ENCODE results near the gene STEAP1B. TPM values are rescaled to one million over a fixed set of nuclear protein-coding genes. Genes with fewer than 3 reads are reported as not detected.
A peak's percentile ranks its signal among the peaks of the same experiment; 100 is the strongest.
"Not testable (repeated sequence)": the region's sequence is repeated elsewhere in the genome, so short reads cannot be mapped to it uniquely, and the experiment has no call there.

Gene STEAP1B
- 10 to 100 TPM; 11.3 TPM for total RNA-seq
- polyA plus RNA-seq (ENCODE audit: insufficient read depth, low read depth, low replicate concordance): 7.4 TPM
- long read RNA-seq, donor 1, partial matches to known transcripts: 988 of 988 reads
- long read RNA-seq, donor 1, other reads (novel, unspliced or antisense): 0 of 988 reads
- long read RNA-seq, donor 2, partial matches to known transcripts: 0 of 2 reads
- long read RNA-seq, donor 2, other reads (novel, unspliced or antisense): 0 of 2 reads

DNA sequence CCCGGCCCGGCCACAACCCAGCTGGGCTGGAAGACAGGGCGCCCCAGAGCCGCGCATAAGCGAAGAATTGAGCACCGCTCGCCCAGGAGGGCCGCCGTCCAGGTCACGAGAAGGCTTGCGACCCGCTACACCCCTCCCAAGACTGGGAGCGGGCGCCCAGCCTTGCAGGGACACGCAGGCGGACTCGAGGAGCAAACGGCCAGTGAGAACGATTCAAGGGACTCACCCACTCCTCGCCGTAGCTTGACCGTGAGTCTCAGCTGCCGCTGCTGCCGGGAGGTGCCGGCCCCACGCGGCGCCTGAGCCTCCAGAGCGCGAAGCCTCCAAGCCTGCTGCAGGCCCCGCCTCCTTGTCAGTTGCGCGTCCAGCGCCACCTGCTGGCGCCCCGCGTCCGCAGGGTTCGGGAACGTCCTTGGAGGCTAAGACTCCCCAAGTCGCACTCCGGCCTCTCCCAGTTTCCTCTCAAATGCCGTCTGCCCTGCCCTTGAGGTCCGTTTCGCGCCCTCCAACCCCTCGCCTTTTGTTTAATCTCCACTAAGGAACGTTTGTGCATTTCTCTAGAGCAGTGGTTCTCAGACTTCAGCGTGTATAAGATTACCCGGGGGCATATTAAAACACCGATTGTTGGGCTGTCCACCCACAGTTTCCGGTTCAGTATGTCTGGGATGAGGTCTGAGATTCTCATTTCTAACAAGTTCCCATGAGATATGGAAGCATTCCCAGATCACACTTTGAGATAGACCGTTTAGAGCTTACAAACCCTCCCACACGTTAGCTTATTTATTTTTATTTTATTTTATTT, at the start of gene STEAP1B:
STEAP1B (minus strand) TSS at position 301 of the 802 bp plus-strand sequence. CDS start 5,333 bp downstream, outside the sequence.
- H3K27me3 ChIP-seq; intact Hi-C loops (cut with DNase I; ENCODE audit: low total_unique reads); H3K36me3 ChIP-seq (ENCODE audit: low read depth, missing control alignments); H3K4me1 ChIP-seq; H3K27ac ChIP-seq; H3K9me3 ChIP-seq: not testable (repeated sequence)
- TF ChIP-seq, protein P1, sequence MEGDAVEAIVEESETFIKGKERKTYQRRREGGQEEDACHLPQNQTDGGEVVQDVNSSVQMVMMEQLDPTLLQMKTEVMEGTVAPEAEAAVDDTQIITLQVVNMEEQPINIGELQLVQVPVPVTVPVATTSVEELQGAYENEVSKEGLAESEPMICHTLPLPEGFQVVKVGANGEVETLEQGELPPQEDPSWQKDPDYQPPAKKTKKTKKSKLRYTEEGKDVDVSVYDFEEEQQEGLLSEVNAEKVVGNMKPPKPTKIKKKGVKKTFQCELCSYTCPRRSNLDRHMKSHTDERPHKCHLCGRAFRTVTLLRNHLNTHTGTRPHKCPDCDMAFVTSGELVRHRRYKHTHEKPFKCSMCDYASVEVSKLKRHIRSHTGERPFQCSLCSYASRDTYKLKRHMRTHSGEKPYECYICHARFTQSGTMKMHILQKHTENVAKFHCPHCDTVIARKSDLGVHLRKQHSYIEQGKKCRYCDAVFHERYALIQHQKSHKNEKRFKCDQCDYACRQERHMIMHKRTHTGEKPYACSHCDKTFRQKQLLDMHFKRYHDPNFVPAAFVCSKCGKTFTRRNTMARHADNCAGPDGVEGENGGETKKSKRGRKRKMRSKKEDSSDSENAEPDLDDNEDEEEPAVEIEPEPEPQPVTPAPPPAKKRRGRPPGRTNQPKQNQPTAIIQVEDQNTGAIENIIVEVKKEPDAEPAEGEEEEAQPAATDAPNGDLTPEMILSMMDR (IDR thresholded peaks at IDR 0.05): peak; percentile 56 to 81 (median 80)
- DNase-seq: peak; percentile 93
- WGBS, 2 donors: 5 to 8% methylated on average over 13 to 53 of the region's 55 CpGs
- peak within 1 kb of the TSS; percentile 31 to 56 for H3K4me3 ChIP-seq

DNA sequence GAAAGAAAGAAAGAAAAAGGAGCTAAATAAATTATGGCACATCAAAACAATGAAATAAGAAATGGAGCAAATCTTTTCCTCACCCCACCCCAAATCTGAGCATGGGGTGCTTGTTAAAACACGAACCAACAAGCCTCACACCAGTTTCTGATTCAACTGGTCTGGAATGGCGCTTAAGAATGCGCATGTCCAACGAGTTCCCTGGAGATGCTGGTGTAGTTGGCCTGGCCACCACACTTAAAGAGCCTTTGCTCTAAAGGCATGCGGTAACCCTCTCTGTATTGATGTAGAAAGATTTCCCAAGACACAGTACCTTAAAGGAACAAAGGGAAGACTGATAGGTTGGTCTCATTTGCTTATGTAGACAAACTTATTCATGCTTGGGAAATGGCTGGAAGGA, 49.1 kb upstream of the STEAP1B start:
- H3K27ac ChIP-seq: no peak overlapping the region
- TF ChIP-seq POLR2A (IDR thresholded peaks at IDR 0.05): no peak
- TF ChIP-seq, protein P1 (IDR thresholded peaks at IDR 0.05): no peak
- no peaks in the 10 kb centered on the region for H3K36me3 ChIP-seq (ENCODE audit: low read depth, missing control alignments)
- WGBS, 2 donors: 53 to 57% methylated on average over 5 of the region's 5 CpGs
- H3K9me3 ChIP-seq: no peaks in the 10 kb centered on the region
- peaks cover 10% of the 10 kb centered on the region for H3K4me1 ChIP-seq
- H3K4me3 ChIP-seq: peak overlapping the region in 1 of 2 donors; percentile 47
- intact Hi-C loops (cut with DNase I; ENCODE audit: low total_unique reads): no loop called here
- no peak for DNase-seq
- H3K27me3 ChIP-seq: no peaks in the 10 kb centered on the region

DNA sequence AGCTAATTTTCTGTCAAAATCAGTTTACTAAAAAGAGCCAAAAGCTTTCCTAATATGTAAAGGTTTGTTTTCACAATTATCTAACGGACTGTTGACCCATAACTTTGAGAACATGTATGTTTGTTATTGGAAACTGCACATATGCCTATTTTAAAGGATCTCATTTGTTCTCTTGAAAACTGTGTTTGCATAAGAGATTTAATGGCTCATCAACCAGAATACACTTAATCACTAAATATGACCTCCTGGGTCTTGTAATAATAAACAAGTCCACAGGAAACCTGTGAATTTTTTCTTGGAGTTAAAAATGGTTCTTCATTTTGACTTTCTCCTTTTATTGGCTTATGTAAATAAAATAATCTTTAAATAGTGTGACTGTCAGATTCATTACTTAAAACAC, 48.3 kb upstream of the STEAP1B start:
- Histone ChIP-seq H3K4me3 (no peak overlapping the region), H3K27me3 (no peaks in the 10 kb centered on the region), H3K9me3 (no peaks in the 10 kb centered on the region), H3K36me3 (ENCODE audit: low read depth, missing control alignments) (no peaks in the 10 kb centered on the region), H3K4me1 (peaks cover 10% of the 10 kb centered on the region), H3K27ac (no peak overlapping the region)
- intact Hi-C loops (cut with DNase I; ENCODE audit: low total_unique reads): no loop called here
- 77 to 85% methylated on average over 1 of the region's 1 CpG for WGBS, 2 donors
- DNase-seq: no peak
- TF ChIP-seq, protein P1 (IDR thresholded peaks at IDR 0.05): no peak
- no peak for TF ChIP-seq POLR2A (IDR thresholded peaks at IDR 0.05)

DNA sequence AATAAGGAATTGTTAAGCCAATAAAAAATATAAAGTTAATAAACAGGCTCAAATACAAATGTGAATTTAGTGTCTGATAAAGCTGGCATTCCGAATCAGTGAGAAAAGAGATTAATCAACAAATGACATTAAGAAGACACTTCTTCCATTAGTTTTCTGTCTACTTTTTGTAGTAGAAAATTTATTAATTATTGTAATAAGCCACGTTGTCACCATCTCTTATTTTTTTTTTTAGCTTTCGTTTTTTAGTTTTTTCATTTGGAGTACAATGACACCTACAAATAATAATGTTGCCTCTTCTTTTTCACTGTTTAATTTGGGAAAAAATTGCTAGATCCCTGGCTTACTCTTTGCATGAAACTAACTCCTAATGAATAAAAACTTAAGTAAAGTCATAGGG, 46.8 kb upstream of the STEAP1B start:
- TF ChIP-seq, protein P1 (IDR thresholded peaks at IDR 0.05): no peak
- no peak for TF ChIP-seq POLR2A (IDR thresholded peaks at IDR 0.05)
- Histone ChIP-seq H3K4me3 (no peak overlapping the region), H3K9me3 (no peaks in the 10 kb centered on the region), H3K4me1 (peaks cover 10% of the 10 kb centered on the region), H3K27me3 (no peaks in the 10 kb centered on the region), H3K36me3 (ENCODE audit: low read depth, missing control alignments) (no peaks in the 10 kb centered on the region), H3K27ac (no peak overlapping the region)
- 87 to 88% methylated on average over 3 of the region's 3 CpGs for WGBS, 2 donors
- DNase-seq: no peak
- intact Hi-C loops (cut with DNase I; ENCODE audit: low total_unique reads): no loop called here
